Measurements from ENCODE around the gene GPR108. TPM values are rescaled to one million over a fixed set of nuclear protein-coding genes. Genes with fewer than 3 reads are reported as not detected.
A peak's percentile ranks its signal among the peaks of the same experiment; 100 is the strongest.

Gene GPR108
- total and polyA plus RNA-seq, 2 of the 8 experiments (the other 6 are each of a cell fraction or from before 2014, with no cell fraction given) = 34.9 to 46.0 TPM

DNA sequence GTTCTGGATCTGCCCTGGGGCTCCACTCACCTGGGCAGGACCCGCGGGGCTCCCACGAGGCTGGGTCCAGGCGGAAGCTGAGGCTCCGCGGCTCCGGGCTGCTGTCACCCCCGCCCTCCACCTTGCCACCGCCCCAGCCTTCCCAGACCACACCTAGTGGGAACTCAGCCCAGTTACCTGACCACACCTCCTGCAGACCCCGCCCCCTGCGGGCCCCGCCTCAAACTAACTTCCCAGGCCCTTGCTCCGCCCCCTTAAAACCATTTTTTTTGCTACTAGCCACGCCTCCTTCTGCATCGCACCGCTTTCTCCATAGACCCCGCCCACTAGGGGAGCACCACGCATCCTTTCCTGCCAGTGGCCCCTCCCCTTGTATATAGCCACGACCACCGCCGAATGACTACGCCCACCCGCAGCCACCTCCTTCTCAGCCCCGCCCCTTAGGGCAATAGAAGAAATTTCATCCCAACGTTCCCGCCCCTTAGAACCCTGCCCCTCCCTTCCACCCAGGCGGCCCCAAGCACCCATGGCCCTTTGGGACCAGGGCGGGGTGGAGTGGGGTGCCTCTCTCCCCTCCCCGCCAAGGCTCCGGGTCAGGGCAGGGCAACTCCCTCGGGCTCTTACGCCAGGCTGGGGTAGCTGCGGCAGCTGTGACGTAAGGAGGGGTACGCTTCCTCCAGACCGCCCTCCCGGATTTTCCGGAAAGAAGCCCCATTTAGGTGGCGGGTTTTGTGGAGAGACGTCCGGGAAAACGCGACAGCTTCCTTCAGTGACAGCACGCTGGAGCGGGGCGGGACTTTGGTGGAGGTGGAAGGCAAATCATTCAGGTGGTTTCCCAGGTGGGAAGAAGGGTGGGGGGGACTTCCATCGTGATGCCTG, 30.2 kb upstream of the GPR108 start, which contains the start of gene SH2D3A:
Gene SH2D3A (minus strand): TSS at position 79 of the 879 bp plus-strand sequence. CDS start 3,687 bp downstream, outside the sequence.
- no peak within 1 kb of the TSS for H3K14ac ChIP-seq (ENCODE audit: insufficient read length)
- peaks cover 0 to 7% of the 10 kb centered on the region in 2 experiments; a peak in 2 of 4 replicates for H3K79me2 ChIP-seq (ENCODE audit: control insufficient read depth in 1 of 2, insufficient read depth in 2 of 2, low read length in 2 of 2)
- peak within 1 kb of the TSS; percentile 96 for H2BK5ac ChIP-seq (ENCODE audit: low read depth, low read length)
- peak within 1 kb of the TSS; percentile 63 for H4K91ac ChIP-seq (replicated peaks; ENCODE audit: insufficient read length, low read length)
- H3K4me1 ChIP-seq (replicated peaks in 1 of 4; ENCODE audit: control insufficient read depth in 3 of 4, insufficient read depth in 4 of 4, low read length in 3 of 4) = peaks cover 3 to 7% (median 5%) of the 10 kb centered on the region in 4 experiments; a peak in 6 of 7 replicates
- peak within 1 kb of the TSS; percentile 87; the same call in 1 of the 2 replicates for H2AK5ac ChIP-seq (ENCODE audit: low read depth, low read length)
- H3K9me3 ChIP-seq (ENCODE audit: insufficient read depth in 2 of 2, low read depth in 1 of 2, low read length in 1 of 2) = no peaks in the 10 kb centered on the region
- peak within 1 kb of the TSS; percentile 87 to 99 for H3K4me2 ChIP-seq (ENCODE audit: insufficient read depth in 1 of 2, low read depth in 2 of 2, low read length in 2 of 2)
- H3K9ac ChIP-seq (replicated peaks in 1 of 4; ENCODE audit: extremely low read depth in 1 of 4, low read depth in 3 of 4, low read length in 3 of 4) = peak within 1 kb of the TSS; percentile 59 to 72 (median 62)
- FAIRE-seq (peak; percentile 36), DNase-seq (ENCODE audit: low read depth in 1 of 2, low spot score in 2 of 2) (peak; percentile 96 to 98)
- H3K79me1 ChIP-seq (ENCODE audit: low read depth, low read length) = peaks cover 10% of the 10 kb centered on the region
- H2BK12ac ChIP-seq (ENCODE audit: low read depth, low read length) = peak within 1 kb of the TSS; percentile 100
- peak within 1 kb of the TSS; percentile 50 for H2BK15ac ChIP-seq (ENCODE audit: low read length)
- H3K27me3 ChIP-seq (replicated peaks in 1 of 4; ENCODE audit: control insufficient read depth in 3 of 4, extremely low read depth in 1 of 4, insufficient read depth in 3 of 4, low read length in 3 of 4) = no peaks in the 10 kb centered on the region
- H3K36me3 ChIP-seq (ENCODE audit: control insufficient read depth in 2 of 4, insufficient read depth in 4 of 4, low read length in 3 of 4) = no peaks in the 10 kb centered on the region
- ChIA-PET CTCF (ENCODE audit: partially characterized antibody) (interaction anchor here (0.7 to 4.4 kb wide), 12 partner anchors 14 to 642 kb away, joined by 3 to 31 read pairs (median 6); partner anchors contain the start of gene GPR108), POLR2A (ENCODE audit: partially characterized antibody) (interaction anchor here (1.1 to 5.7 kb wide), 9 partner anchors 8 to 93 kb away, joined by 3 to 53 read pairs (median 4); partner anchors contain the start of gene GPR108)
- WGBS, 2 experiments (ENCODE audit: extremely low coverage in 1 of 2, insufficient coverage in 1 of 2, insufficient read length in 1 of 2, insufficient replicate concordance in 2 of 2, low coverage in 1 of 2, low lambda C conversion rate in 2 of 2, missing lambda C conversion rate in 1 of 2) = 4% methylated on average over 29 of the region's 47 CpGs; no CpG with 5 or more reads in 1 of the 2 experiments
- no peaks in the 10 kb centered on the region for H4K20me1 ChIP-seq (replicated peaks in 1 of 2; ENCODE audit: control insufficient read depth in 1 of 2, insufficient read depth in 2 of 2, low read length in 2 of 2)
- H3K23ac ChIP-seq (ENCODE audit: insufficient read length) = no peak within 1 kb of the TSS
- H4K5ac ChIP-seq (ENCODE audit: insufficient read length, low read depth, low read length) = peak within 1 kb of the TSS; percentile 20
- H2BK20ac ChIP-seq (ENCODE audit: low read length) = peak within 1 kb of the TSS; percentile 5; the same call in 1 of the 2 replicates
- peak within 1 kb of the TSS; percentile 81; the same call in 1 of the 2 replicates for H4K8ac ChIP-seq (ENCODE audit: extremely low read depth, insufficient read depth, low read length)
- H3K23me2 ChIP-seq (ENCODE audit: low read depth, low read length) = peaks cover 15% of the 10 kb centered on the region
- peak within 1 kb of the TSS; percentile 92 for H3K18ac ChIP-seq (ENCODE audit: extremely low read depth, low read length)
- H2AFZ ChIP-seq (ENCODE audit: low read length) = 0 out of 2 replicates have a peak within 1 kb of the TSS, but pooled peaks have one; percentile 9
- peak within 1 kb of the TSS; percentile 61 to 84 (median 83) for H3K4me3 ChIP-seq (ENCODE audit: extremely low read depth in 1 of 4, insufficient read depth in 2 of 4, low read depth in 3 of 4, low read length in 4 of 4)
- no peak within 1 kb of the TSS for H3K56ac ChIP-seq (replicated peaks; ENCODE audit: insufficient read length, low read depth, low read length)
- peak within 1 kb of the TSS; percentile 56 for H2BK120ac ChIP-seq (replicated peaks; ENCODE audit: low read depth, low read length)
- H3K4ac ChIP-seq (replicated peaks; ENCODE audit: insufficient read length, low read depth, low read length) = peak within 1 kb of the TSS; percentile 75
- H3K27ac ChIP-seq (ENCODE audit: low read depth, low read length) = peak within 1 kb of the TSS; percentile 57
- TF ChIP-seq PHF8 (conservative IDR thresholded peaks at IDR 0.05; ENCODE audit: low read depth, low read length) (no peak), TAF1 (IDR thresholded peaks at IDR 0.05; ENCODE audit: low read depth, low read length) (0 out of 2 replicates have a peak, but pooled peaks have one; percentile 39), SP2 (IDR thresholded peaks at IDR 0.05; ENCODE audit: low read length) (no peak), HDAC2 (IDR thresholded peaks at IDR 0.05; ENCODE audit: borderline replicate concordance in 1 of 2, low read depth in 2 of 2, low read length in 2 of 2) (no peak), ASH2L (IDR thresholded peaks at IDR 0.05; ENCODE audit: low read length) (peak; percentile 27), SIN3A (conservative IDR thresholded peaks at IDR 0.05 in 1 of 2, IDR thresholded peaks at IDR 0.05 in 1 of 2; ENCODE audit: low read depth in 1 of 2, low read length in 2 of 2) (peak; percentile 67 to 77; a peak in 3 of 4 replicates), CHD1 (IDR thresholded peaks at IDR 0.05; ENCODE audit: low read depth, low read length) (no peak), NANOG (IDR thresholded peaks at IDR 0.05; ENCODE audit: insufficient read depth, low read depth, low read length, poor library complexity, severe bottlenecking) (no peak)
- TF ChIP-seq, protein P1, sequence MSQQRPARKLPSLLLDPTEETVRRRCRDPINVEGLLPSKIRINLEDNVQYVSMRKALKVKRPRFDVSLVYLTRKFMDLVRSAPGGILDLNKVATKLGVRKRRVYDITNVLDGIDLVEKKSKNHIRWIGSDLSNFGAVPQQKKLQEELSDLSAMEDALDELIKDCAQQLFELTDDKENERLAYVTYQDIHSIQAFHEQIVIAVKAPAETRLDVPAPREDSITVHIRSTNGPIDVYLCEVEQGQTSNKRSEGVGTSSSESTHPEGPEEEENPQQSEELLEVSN (IDR thresholded peaks at IDR 0.05) = no peak
